HepG2 (cell line): Measurements from ENCODE around the gene TACO1. TPM values are rescaled to one million over a fixed set of nuclear protein-coding genes. Genes with fewer than 3 reads are reported as not detected.

Experiments used
- ATAC-seq: fragments of 200-7000 bp; cut with Tn5 transposase; 3 replicates; pipeline ENCODE4 v1.9.1; 2020; ENCODE audit warnings: mild to moderate bottlenecking, moderate library complexity
- BruUV-seq: library from RNA; stranded (reverse); fragments of 400-500 nt; replicated peaks from 2 replicates; lab custom pipeline; 2021; lab: Mats Ljungman, UMichigan
- CTCF ChIA-PET: fragments of 300-600 bp; formaldehyde crosslinking; extraction: SDS; loops from one replicate; lab custom pipeline; 2021; ENCODE audit warnings: low total read pairs, inconsistent platforms, low intra/inter-chr PET ratio; lab: Yijun Ruan, JAX
- POLR2A ChIA-PET: fragments of 350-600 bp; sonication (Branson Sonifier 250); formaldehyde crosslinking; loops from one replicate; lab custom pipeline; 2020; ENCODE audit warnings: antibody characterized with exemption, inconsistent platforms; lab: Yijun Ruan, JAX
- DNase-seq: peaks from one replicate; pipeline ENCODE4 v3.0.0-alpha.2; 2015; ENCODE audit warnings: low spot score
- FAIRE-seq: peaks from 3 replicates; lab custom pipeline; 2011; peaks lifted over from hg19 to GRCh38; lab: Jason Lieb, UNC
- H2AFZ ChIP-seq: one replicate; pipeline ENCODE4 v1.6.1; 2011; ENCODE audit warnings: low read length, inconsistent platforms
- H3K27ac ChIP-seq: fragments of 300-600 bp; 3 replicates; pipeline ENCODE4 v1.8.0; 2011; ENCODE audit warnings: mixed run types, mild to moderate bottlenecking, mixed read lengths, low read length, inconsistent platforms; ENCODE audit not compliant: insufficient read depth; ENCODE audit errors: extremely low read length
- H3K27me3 ChIP-seq, 2 experiments: fragments of 200-600 bp in 1 of 2; 2 replicates in 1 of 2; 3 replicates in 1 of 2; pipeline versions ENCODE4 v1.6.0 to v1.8.0; 2011; ENCODE audit warnings: low read length in 2 of 2, mild to moderate bottlenecking in 2 of 2, moderate library complexity in 2 of 2, inconsistent platforms in 1 of 2; ENCODE audit not compliant: insufficient read depth in 2 of 2, control insufficient read depth in 1 of 2
- H3K36me3 ChIP-seq, 2 experiments: fragments of 200-600 bp in 1 of 2; replicated peaks in 1 of 2; 2 replicates in 1 of 2; 3 replicates in 1 of 2; pipeline versions ENCODE4 v1.5.1 to v1.8.0; 2011; ENCODE audit warnings: low read length in 2 of 2, inconsistent platforms in 1 of 2; ENCODE audit not compliant: insufficient read depth in 2 of 2, control insufficient read depth in 1 of 2
- H3K4me1 ChIP-seq: 2 replicates; pipeline ENCODE4 v1.5.1; 2012; ENCODE audit warnings: low read length, inconsistent platforms; ENCODE audit not compliant: insufficient read depth
- H3K4me2 ChIP-seq: 2 replicates; pipeline ENCODE4 v1.6.0; 2011; ENCODE audit warnings: low read depth, low read length, inconsistent platforms
- H3K4me3 ChIP-seq, 3 experiments: fragments of 200-600 bp in 1 of 3; sonication (generic), shearing (Covaris generic) in 1 of 3; replicated peaks in 1 of 3; 2 replicates each; pipeline ENCODE4 v1.5.1; 2011 to 2016; ENCODE audit warnings: low read length in 3 of 3, inconsistent platforms in 2 of 3, low read depth in 2 of 3, mild to moderate bottlenecking in 2 of 3, control low read depth in 1 of 3, mixed read lengths in 1 of 3; ENCODE audit not compliant: insufficient read depth in 1 of 3
- H3K79me2 ChIP-seq: one replicate; pipeline ENCODE4 v1.6.1; 2011; ENCODE audit warnings: low read length, inconsistent platforms; ENCODE audit not compliant: insufficient read depth
- H3K9ac ChIP-seq: 2 replicates; pipeline ENCODE4 v1.6.0; 2011; ENCODE audit warnings: mild to moderate bottlenecking, low read depth, low read length, inconsistent platforms; ENCODE audit not compliant: insufficient read depth
- H3K9me3 ChIP-seq: 2 replicates; pipeline ENCODE4 v1.5.1; 2012; ENCODE audit warnings: mild to moderate bottlenecking, low read length
- H4K20me1 ChIP-seq: 2 replicates; pipeline ENCODE4 v1.6.0; 2011; ENCODE audit warnings: inconsistent platforms, mild to moderate bottlenecking, low read length, moderate library complexity; ENCODE audit not compliant: insufficient read depth
- ARID2 ChIP-seq: sonication (generic); formaldehyde crosslinking; IDR thresholded peaks from 2 replicates; pipeline ENCODE4 v1.8.1; 2022; ENCODE audit warnings: mild to moderate bottlenecking, missing genetic modification reagents, borderline replicate concordance
- FOXM1 ChIP-seq: sonication (generic); formaldehyde crosslinking; IDR thresholded peaks from 2 replicates; pipeline ENCODE4 v1.5.0; 2020; ENCODE audit warnings: missing genetic modification reagents
- ZNF18 ChIP-seq: sonication (generic); formaldehyde crosslinking; IDR thresholded peaks from 2 replicates; pipeline ENCODE4 v1.8.0; 2022; ENCODE audit warnings: mild to moderate bottlenecking, missing genetic modification reagents; ENCODE audit not compliant: insufficient replicate concordance
- WGBS: methylation state at CpG from one replicate; pipeline ENCODE4 v1.1.6; 2017; ENCODE audit warnings: low lambda C conversion rate; 5-methylcytosine and 5-hydroxymethylcytosine counted together
- in situ Hi-C: cut with HindIII; loops from 2 replicates; pipeline ENCODE4 v1.10.0; 2017; ENCODE audit warnings: low pct_unique_long_range_greater_than_20kb; ENCODE audit not compliant: extremely low pct_ligation_motif_present
- intact Hi-C: fragments of 100-400 bp; cut with micrococcal nuclease; formaldehyde crosslinking; loops from one replicate; pipeline ENCODE4 v1.10.0; 2022; ENCODE audit not compliant: unreplicated experiment
- polyA plus RNA-seq, 8 experiments: library from polyadenylated mRNA; depleted of rRNA in 3 of 8; stranded (reverse) in 7 of 8; unstranded in 1 of 8; fragments of >200 nt; fragmentation: Illumina TruSeq in 4 of 8; extraction: Trizol in 4 of 8; gene quantifications; 2 replicates each; pipeline versions ENCODE4 v1.2.1 to v1.2.3, GENCODE V29; 2011 to 2016; ENCODE audit warnings: low read depth in 4 of 8, missing spikeins in 1 of 8, mixed read lengths in 1 of 8; ENCODE audit not compliant: insufficient read depth in 1 of 8
- total RNA-seq, 5 experiments: library from RNA; depleted of rRNA; stranded (reverse); fragments of >200 nt; fragmentation: Illumina TruSeq; extraction: Trizol; gene quantifications; 2 replicates each; pipeline ENCODE4 v1.2.3, GENCODE V29; 2016; ENCODE audit warnings: low read depth in 1 of 5

The TACO1 gene
- total and polyA plus RNA-seq, 2 of the 13 experiments (the other 11 are each of a cell fraction or from before 2014, with no cell fraction given) = 34.7 to 53.6 TPM

GRCh38 chr17:63557416-63557815 lies 43.3 kb upstream of the TACO1 start:
- Histone ChIP-seq H3K27ac (no peak overlapping the region), H3K79me2 (peaks cover 91% of the 10 kb centered on the region), H2AFZ (no peak overlapping the region), H3K4me2 (no peak overlapping the region), H4K20me1 (peaks cover 53% of the 10 kb centered on the region), H3K9me3 (no peaks in the 10 kb centered on the region), H3K4me1 (peaks cover 28% of the 10 kb centered on the region), H3K4me3 (no peak overlapping the region), H3K27me3 (no peaks in the 10 kb centered on the region), H3K36me3 (peaks cover 0 to 5% of the 10 kb centered on the region in 2 experiments; a peak in 3 of 5 replicates), H3K9ac (no peak overlapping the region)
- in situ Hi-C loops = no loop called here
- TF ChIP-seq ARID2 = no peak
- intact Hi-C loops = no loop called here
- BruUV-seq = no TSS peak
- CTCF ChIA-PET = no interaction called here
- ATAC-seq (no peak), DNase-seq (no peak), FAIRE-seq (no peak)
- POLR2A ChIA-PET = no interaction called here
- 99% methylated on average over 2 of the region's 2 CpGs for WGBS

- Histone ChIP-seq H3K4me1 (peaks cover 18% of the 10 kb centered on the region), H3K27ac (no peak overlapping the region), H3K4me2 (no peak overlapping the region), H4K20me1 (peaks cover 43% of the 10 kb centered on the region), H3K27me3 (no peaks in the 10 kb centered on the region), H3K4me3 (no peak overlapping the region), H3K36me3 (peaks cover 0 to 5% of the 10 kb centered on the region in 2 experiments; a peak in 2 of 5 replicates), H3K9me3 (no peaks in the 10 kb centered on the region), H3K9ac (no peak overlapping the region), H2AFZ (no peak overlapping the region), H3K79me2 (peaks cover 89% of the 10 kb centered on the region)
- no TSS peak for BruUV-seq
- POLR2A ChIA-PET = no interaction called here
- FAIRE-seq (no peak), DNase-seq (no peak), ATAC-seq (no peak)
- WGBS = 96% methylated on average over 3 of the region's 3 CpGs
- CTCF ChIA-PET = no interaction called here
- TF ChIP-seq FOXM1 (CRISPR knock-in tag) (no peak), ZNF18 (CRISPR knock-in tag) (no peak)
- intact Hi-C loops (no loop called here), in situ Hi-C loops (no loop called here)
Observed at GRCh38 chr17:63558441-63558840, 42.3 kb upstream of the TACO1 start.
